Duodenal mucosa (tissue), 2 donors: ENCODE data around the gene PEMT.

ENCODE experiments used
- H3K27ac ChIP-seq: one replicate; pipeline ENCODE4 v1.7.0; 2013; ENCODE audit warnings: low read depth, low read length
- H3K27me3 ChIP-seq, 2 donors: one replicate each; pipeline ENCODE4 v1.7.0; 2013; ENCODE audit warnings: low read length in 2 of 2, control low read depth in 1 of 2; ENCODE audit not compliant: insufficient read depth in 2 of 2, control insufficient read depth in 1 of 2
- H3K36me3 ChIP-seq, 2 donors: one replicate each; pipeline ENCODE4 v1.7.0; 2013; ENCODE audit warnings: low read length in 2 of 2, control low read depth in 1 of 2; ENCODE audit not compliant: insufficient read depth in 2 of 2, control insufficient read depth in 1 of 2
- H3K4me1 ChIP-seq, 2 donors: one replicate each; pipeline ENCODE4 v1.7.0; 2013; ENCODE audit warnings: low read length in 2 of 2, control low read depth in 1 of 2; ENCODE audit not compliant: insufficient read depth in 2 of 2, control insufficient read depth in 1 of 2
- H3K4me3 ChIP-seq, 2 donors: one replicate each; pipeline ENCODE4 v1.7.0; 2013; ENCODE audit warnings: low read length in 2 of 2, low read depth in 1 of 2
- H3K9ac ChIP-seq, 2 donors: one replicate each; pipeline ENCODE4 v1.7.0; 2013; ENCODE audit warnings: low read length in 2 of 2, low read depth in 1 of 2
- H3K9me3 ChIP-seq, 2 donors: one replicate each; pipeline ENCODE4 v1.7.0; 2013; ENCODE audit warnings: low read length in 2 of 2, control low read depth in 1 of 2; ENCODE audit not compliant: control insufficient read depth in 1 of 2

Gene PEMT

GRCh38 chr17:17510456-17511292, 80.8 kb downstream of the PEMT start:
- Histone ChIP-seq H3K27me3 (no peaks in the 10 kb centered on the region), H3K27ac (no peak overlapping the region), H3K4me1 (peaks cover 5 to 13% of the 10 kb centered on the region in 2 donors), H3K4me3 (no peak overlapping the region), H3K9ac (no peak overlapping the region), H3K9me3 (no peaks in the 10 kb centered on the region), H3K36me3 (no peaks in the 10 kb centered on the region)

DNA sequence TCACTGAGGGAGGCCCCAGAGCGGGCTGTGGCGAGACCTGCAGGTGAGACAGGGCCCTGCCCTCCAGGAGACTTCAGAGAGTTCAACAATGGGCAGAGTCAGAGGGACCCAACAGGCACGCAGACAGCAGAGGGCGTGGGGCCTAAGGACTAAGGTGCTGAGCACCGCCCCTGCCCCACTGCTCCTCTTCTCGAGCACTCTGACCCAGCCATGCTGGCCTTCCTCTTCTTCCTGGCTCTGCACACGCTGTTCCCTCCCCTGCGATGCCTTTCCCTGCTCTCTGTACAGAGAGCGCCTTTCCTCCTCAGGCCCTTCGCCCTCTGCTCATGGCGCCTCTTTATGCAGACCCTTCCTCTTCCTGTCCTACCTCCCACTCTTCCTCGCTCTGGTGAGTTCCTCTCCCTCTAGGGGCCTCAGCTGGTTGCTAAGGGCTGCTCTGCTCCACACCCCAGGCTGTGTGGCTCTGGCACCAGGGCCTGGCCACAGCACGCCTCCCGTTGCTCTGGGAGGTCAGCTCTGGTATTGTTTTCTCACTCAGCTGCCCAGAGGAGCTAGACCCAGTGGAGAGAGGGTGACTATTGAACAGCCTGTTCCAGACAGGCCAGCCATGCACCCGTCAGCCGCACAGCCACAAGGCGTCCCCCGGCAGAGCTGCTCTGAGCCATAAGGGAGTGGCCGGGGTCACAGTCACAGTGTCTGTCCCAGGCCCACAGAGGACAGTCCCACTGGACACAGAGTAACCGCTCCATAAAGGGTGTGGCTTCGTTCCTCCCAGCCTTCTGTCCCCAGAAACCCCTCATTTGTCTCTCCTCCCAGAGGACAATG, 81.7 kb downstream of the PEMT start:
- no peaks in the 10 kb centered on the region for H3K36me3 ChIP-seq
- peaks cover 5 to 13% of the 10 kb centered on the region in 2 donors for H3K4me1 ChIP-seq
- H3K27ac ChIP-seq = no peak overlapping the region

GRCh38 chr17:17508646-17509591, 82.6 kb downstream of the PEMT start:
- Histone ChIP-seq H3K4me1 (peaks cover 5 to 13% of the 10 kb centered on the region in 2 donors), H3K27ac (no peak overlapping the region), H3K9ac (no peak overlapping the region), H3K4me3 (no peak overlapping the region), H3K36me3 (no peaks in the 10 kb centered on the region), H3K9me3 (no peaks in the 10 kb centered on the region), H3K27me3 (no peaks in the 10 kb centered on the region)

More for the DNA sequence above, 81.7 kb downstream of the PEMT start:
- Histone ChIP-seq H3K4me3 (no peak overlapping the region), H3K9ac (no peak overlapping the region), H3K9me3 (no peaks in the 10 kb centered on the region), H3K27me3 (no peaks in the 10 kb centered on the region)

- no peaks in the 10 kb centered on the region for H3K9me3 ChIP-seq
- H3K4me1 ChIP-seq = peaks cover 5 to 13% of the 10 kb centered on the region in 2 donors
- H3K36me3 ChIP-seq = no peaks in the 10 kb centered on the region
- H3K27me3 ChIP-seq = no peaks in the 10 kb centered on the region
- no peak overlapping the region for H3K27ac ChIP-seq
- no peak overlapping the region for H3K9ac ChIP-seq
- H3K4me3 ChIP-seq = no peak overlapping the region
Observed at GRCh38 chr17:17508019-17508535, 83.4 kb downstream of the PEMT start.

GRCh38 chr17:17507465-17508011, 84.0 kb downstream of the PEMT start:
- H3K4me3 ChIP-seq = no peak overlapping the region
- no peak overlapping the region for H3K27ac ChIP-seq
- peaks cover 5 to 13% of the 10 kb centered on the region in 2 donors for H3K4me1 ChIP-seq
- no peaks in the 10 kb centered on the region for H3K9me3 ChIP-seq
- no peak overlapping the region for H3K9ac ChIP-seq
- no peaks in the 10 kb centered on the region for H3K27me3 ChIP-seq
- H3K36me3 ChIP-seq = no peaks in the 10 kb centered on the region

DNA sequence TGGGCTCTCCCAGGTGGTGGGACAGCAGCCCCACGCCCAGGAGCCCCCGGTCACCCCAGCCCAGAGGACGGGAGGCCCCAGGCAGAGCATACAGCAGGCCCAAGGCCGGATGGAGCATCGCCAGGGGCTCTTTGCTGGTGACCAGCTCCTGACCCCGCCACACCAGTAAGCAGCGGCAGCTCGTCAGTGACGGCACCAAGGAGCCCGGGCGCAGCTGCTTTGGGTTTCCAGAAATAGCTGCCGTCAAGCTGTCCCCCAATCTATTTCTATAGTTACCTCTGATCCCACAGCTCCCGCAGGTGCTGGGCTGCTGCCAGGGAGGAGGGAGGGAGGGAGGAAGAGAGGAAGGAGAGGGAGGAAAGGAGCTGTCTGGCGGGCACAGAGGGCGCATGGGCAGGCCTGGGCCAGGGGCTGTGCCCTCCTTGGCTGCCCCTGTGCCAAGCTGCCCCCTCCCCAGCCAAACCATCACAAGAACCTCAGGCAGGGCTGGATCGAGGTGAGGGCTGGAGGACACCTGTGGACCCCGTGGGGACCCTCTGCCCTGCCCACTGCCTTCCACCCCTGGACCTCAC, 84.5 kb downstream of the PEMT start:
- Histone ChIP-seq H3K27me3 (no peaks in the 10 kb centered on the region), H3K4me1 (peaks cover 5 to 13% of the 10 kb centered on the region in 2 donors), H3K4me3 (no peak overlapping the region), H3K9ac (no peak overlapping the region), H3K36me3 (no peaks in the 10 kb centered on the region), H3K27ac (peak overlapping the region; percentile 10), H3K9me3 (no peaks in the 10 kb centered on the region)

GRCh38 chr17:17506181-17506741, 85.2 kb downstream of the PEMT start:
- Histone ChIP-seq H3K4me1 (peaks cover 5 to 13% of the 10 kb centered on the region in 2 donors), H3K27me3 (no peaks in the 10 kb centered on the region), H3K9ac (no peak overlapping the region), H3K9me3 (no peaks in the 10 kb centered on the region), H3K27ac (peak overlapping the region; percentile 10), H3K36me3 (no peaks in the 10 kb centered on the region), H3K4me3 (no peak overlapping the region)

DNA sequence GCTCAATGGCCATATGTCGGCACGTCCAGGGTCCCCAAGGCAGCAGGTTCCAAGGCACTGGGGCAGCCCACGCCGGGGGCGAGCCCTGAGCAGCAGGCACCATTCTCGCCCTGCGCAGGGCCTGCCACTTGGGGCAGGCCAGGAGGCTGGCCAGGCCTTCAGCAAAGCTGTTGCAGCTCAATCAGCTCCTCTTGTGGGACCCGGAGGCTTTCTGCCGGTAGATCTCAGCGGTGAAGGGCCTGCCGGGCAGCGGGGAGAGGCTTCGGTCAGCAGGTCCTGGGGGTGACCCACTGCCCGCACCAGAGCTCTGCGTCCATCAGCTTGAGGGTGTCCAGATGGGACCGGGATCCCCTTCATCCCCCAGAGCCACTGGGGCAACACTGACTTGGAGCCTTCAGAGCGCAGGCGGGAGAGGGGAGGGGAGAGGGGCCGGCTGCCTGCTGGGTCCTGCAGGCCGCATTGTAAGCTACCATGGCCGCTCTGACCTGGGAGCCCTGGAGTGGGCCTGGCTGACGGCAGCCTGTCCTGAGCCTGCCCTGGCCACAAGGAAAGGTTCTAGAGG, 85.8 kb downstream of the PEMT start:
- peaks cover 5 to 13% of the 10 kb centered on the region in 2 donors for H3K4me1 ChIP-seq
- H3K9ac ChIP-seq = no peak overlapping the region
- H3K27me3 ChIP-seq = no peaks in the 10 kb centered on the region
- no peaks in the 10 kb centered on the region for H3K9me3 ChIP-seq
- no peak overlapping the region for H3K27ac ChIP-seq
- H3K4me3 ChIP-seq = no peak overlapping the region
- H3K36me3 ChIP-seq = no peaks in the 10 kb centered on the region

DNA sequence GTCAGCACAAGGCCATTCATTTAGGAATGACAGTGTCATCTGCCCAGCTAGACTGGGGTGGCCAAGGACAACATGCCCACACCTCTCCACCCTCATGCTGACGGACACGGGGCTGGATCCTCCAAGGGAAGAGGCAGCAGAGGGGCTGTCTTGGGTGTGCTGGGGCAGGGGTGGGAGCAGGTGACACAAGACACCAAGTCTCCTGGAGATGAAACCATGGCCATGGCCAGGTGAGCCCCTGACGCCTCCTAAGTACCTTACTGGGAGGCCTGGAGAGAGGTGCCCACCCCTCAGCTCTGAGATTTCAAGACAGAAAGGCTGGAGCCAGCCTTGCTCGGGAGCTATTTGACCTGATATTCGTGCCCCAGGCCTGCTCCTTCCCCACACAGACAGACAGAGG, 86.4 kb downstream of the PEMT start:
- H3K27ac ChIP-seq = no peak overlapping the region
- H3K9ac ChIP-seq = no peak overlapping the region
- H3K36me3 ChIP-seq = no peaks in the 10 kb centered on the region
- no peak overlapping the region for H3K4me3 ChIP-seq
- no peaks in the 10 kb centered on the region for H3K27me3 ChIP-seq
- peaks cover 5 to 13% of the 10 kb centered on the region in 2 donors for H3K4me1 ChIP-seq
- no peaks in the 10 kb centered on the region for H3K9me3 ChIP-seq
